HG02763 (cell line): ENCODE results near the gene TRMT1.

Experiments used
- ATAC-seq: cut with Tn5 transposase; IDR thresholded peaks from one replicate; pipeline ENCODE4 v1.9.1; 2021; ENCODE audit warnings: mild to moderate bottlenecking, moderate library complexity; ENCODE audit not compliant: unreplicated experiment

The TRMT1 gene

DNA sequence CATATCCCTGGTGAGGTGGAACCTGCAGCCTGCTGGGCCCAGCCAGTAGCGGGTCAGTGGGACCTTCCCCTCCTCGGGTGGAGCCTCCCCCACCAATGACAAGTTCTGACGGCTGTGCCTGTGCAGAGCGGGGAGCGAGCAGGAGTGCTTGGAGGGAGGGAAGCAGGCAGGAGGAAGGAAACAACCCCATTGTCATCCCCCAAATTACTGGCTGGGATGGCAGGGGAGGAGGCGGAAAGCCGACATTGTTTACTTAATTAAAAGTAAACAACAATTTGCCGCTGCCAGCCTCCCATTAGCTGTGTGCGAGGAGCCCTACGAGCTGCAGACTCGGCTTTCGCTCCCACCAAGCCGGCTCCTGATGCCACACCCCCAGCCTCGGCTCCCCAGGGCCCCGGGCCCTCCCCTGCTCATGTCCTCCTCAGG, 59.4 kb downstream of the TRMT1 start:
- no peak for ATAC-seq

DNA sequence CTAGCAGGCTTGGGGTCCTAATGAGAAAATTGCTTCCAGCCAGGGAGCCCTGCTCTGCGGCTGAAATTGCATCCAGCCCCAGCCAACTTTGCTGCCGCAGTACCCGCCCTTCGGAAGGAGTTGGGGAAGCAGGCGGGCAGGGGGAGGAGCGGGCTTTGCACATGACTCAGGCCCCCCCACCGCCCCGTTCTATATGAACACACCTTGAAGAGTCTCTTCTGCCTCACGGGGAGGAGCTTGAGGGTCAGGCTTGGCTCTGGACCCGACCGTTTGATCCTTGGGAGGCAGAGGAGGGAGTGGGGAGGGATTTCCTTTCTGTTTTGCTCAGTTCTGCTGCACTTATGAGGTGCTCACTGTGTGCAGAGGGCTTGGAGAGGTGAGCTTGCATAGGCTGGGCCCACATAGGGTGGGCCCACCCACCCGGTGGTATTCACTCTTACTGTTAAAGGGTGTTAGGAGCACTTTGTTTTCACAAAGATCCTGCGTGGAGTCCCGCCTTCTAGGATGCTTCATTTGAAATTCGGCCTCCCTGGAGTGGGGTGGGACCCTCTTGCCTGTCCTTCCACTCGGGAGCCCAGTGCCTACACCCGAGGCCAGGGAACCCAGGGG, 60.4 kb downstream of the TRMT1 start:
- no peak for ATAC-seq

DNA sequence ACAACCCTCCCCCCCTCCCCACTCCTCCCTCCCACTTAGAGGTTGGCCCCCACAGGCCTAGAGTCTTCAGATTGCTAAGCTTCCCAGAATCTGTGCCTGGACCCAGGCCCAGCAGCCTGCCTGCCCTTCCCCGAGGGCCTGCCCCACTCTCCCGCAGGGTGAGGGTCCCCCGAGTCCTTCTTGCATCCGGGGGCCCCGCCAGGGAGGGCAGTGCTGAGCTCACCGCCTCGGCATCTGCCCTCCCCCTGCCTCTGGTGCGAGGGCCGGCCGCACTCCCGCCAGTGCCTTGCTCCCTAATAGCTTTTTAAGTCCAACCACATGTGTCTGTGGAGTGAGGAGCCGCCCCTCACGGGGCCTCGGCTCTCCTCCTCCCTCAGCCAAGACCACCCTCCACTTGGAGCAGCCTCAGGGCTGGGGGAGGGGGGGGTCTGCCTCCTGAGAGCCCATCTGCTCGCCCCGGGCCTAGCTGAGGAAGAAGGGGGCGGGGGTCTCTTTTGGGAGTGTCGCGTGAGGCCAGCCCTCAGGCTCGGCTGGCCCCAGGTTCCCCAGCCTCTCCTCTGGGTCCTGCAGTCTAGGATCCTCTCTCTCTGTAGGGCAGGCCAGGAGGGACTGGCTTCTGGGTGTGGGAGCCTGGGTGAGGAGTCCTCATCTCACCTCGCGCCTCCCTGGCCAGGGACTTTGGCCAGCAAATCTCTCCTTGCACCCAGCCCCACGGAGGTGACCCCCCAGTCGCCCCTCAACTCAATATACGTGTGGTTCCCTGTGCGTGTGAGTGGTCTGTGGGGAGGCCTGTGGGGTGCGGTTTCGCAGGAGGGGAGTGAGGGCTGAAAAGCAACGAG, 61.1 kb downstream of the TRMT1 start:
- ATAC-seq, result no peak
